D341Med (cell line): ENCODE results near the gene ZNF410.
"Not testable (repeated sequence)": the region's sequence is repeated elsewhere in the genome, so short reads cannot be mapped to it uniquely, and the experiment has no call there.

Source experiments
- DNase-seq: peaks from one replicate; pipeline ENCODE4 v3.0.0; 2012; ENCODE audit warnings: low spot score

ZNF410 gene

DNA sequence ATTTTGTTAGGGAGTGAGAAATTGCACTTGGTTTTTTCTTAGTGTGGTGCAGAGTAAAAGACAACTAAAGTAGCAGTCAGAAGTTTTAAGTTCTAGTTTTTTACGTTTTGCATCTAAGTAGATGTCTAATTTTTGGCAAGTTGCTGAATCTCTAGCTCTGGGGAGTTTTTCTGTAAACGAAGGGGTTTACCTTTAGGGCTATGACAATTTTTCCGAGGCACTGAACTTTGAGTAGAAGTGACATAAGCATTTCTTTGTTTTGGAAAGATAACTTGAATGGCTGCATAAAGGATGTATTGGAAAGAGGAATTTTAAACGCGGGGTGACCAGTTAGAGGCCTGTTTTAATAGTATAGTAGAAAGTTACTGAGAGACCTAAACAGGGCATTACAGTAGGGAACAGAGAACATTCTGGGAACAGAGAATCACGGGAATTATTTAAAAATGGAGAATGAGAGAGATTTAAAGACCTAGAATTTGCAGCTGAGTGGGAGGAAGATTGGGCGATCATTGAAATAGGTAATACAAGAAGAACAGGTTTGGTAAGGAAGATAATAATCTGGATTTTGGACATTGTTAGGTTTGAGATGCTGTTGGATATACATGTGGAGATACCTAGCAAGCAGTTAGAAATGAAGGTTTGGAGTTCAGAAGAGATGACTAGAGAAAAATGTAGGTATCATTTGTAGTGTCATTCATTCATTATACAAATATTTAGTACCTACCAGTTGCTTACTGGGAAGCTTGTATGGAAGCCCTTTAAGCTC is 1.2 kb downstream of the ZNF410 start:
- no peak for DNase-seq

DNA sequence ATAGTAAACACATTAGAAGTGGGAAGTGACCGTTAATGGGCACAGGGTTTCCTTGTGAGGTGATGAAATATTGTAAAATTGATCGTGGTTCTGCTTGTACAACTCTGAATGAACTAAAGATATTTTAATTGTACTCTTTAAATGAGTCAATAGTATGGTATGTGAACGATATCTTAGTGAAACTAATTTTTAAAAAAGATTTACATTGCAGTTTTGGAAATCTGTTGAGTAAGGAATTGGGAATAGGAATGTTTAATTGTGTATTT is 1.7 kb downstream of the ZNF410 start:
- DNase-seq, result no peak

DNA sequence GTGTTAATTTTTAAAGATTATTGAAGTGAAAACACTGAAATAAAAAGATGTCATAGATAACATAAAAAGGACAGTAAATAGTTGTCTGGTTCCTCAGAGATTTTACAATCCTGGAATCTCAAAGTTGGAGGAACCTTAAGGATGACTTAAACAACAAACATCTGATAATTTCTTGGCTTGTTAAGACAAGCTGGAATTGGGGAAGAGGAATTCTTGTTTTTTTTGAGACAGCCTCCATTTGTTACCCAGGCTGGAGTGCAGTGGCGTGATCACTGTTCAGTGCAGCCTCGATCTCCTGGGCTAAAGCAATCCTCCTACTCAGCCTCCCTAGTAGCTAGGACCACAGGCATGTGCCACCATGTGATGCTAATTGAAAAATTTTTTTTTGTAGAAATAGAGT is 2.3 kb downstream of the ZNF410 start:
- DNase-seq, result no peak

DNA sequence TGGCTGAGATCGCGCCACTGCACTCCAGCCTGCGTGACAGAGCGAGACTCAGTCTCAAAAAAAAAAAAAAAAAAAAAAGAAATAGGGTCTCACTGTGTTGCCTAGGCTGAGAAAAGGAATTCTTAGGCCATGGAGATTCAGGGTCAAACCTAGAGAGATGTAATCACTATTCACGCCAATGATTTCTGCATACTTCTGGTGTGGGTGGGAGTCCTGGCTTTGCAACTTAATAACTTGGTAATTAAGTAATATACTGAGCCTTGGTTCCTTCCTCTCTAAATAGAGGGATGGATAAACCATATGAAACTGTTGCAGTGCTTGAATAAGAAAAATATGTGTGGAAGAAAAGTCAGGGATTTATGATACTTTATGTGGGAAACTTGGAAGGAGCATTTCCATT is 2.7 kb downstream of the ZNF410 start:
- DNase-seq, result no peak

DNA sequence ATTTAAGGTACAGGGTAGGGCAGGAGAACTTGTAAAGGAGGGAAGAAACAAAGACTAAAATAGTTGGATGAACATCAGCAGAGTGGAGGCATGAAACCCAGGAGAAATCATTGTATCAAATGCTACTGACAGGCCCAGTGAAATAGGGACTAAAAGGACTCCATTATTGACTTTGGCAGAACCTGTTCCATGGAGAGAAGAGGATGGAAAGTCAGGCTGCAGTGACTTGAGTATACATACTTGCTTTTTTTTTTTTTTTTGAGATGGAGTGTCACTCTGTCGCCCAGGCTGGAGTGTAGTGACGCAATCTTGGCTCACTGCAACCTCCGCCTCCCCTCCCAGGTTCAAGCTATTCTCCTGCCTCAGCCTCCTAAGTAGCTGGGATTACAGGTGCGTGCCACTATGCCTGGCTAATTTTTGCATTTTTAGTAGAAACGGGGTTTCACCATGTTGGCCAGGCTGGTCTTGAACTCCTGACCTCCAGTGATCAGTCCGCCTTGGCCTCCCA is 7.6 kb downstream of the ZNF410 start:
- DNase-seq, result not testable (repeated sequence)

DNA sequence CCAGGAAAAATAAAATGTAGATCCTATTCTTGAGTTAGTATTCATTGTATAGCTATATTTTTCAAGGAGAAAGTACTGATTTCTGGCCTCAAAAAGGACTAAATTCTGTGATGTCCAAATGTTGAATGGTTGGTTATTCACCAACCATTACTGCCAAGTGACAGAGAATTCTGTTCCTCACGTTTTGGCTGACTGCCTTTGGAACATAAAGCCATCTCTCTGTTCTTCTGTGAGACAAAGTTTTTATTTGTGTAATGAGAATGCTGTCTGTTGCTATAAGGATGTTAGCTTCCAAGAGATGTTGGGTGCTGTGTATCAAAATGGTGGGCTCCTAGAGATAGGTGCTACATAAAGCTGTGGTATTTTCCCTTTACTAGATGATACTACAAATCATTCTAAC is 9.3 kb downstream of the ZNF410 start:
- DNase-seq, result no peak

DNA sequence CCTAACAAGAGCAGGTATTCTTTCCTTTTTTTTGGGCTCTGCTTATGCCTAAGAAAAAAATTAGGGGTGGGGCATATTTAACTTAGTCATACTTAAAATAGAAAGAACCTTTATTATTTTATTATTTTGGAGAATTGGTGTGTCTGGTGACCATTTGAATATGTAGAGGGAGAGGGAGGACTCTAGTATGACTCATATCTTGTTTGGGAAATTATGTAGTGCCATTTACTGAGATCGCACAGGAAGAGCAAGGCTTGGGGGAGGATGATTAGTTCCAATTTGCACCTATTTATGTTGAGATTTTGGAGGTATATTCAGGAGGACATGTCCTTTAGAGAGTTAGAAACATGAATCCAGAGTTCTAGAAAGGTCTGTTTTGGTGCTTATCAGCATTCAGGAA is 9.9 kb downstream of the ZNF410 start:
- no peak for DNase-seq

DNA sequence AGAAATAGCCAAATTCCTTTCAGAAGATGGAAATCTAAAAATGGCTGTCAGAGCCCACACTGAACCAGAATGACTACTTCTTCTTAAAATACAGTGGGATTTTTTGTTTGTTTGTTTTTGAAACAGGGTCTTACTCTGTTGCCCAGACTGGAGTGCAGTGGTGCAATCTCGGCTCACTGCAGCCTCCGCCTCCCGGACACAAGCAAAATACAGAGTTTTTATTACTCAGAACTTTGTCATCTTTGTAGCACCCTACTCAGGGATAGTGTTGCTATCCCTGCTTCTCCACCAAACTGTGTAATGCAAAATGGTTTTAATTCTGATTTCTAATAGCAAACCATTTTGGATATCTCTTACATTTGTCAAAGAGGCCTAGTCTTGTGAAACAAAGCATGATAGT is 16.4 kb downstream of the ZNF410 start:
- no peak for DNase-seq

DNA sequence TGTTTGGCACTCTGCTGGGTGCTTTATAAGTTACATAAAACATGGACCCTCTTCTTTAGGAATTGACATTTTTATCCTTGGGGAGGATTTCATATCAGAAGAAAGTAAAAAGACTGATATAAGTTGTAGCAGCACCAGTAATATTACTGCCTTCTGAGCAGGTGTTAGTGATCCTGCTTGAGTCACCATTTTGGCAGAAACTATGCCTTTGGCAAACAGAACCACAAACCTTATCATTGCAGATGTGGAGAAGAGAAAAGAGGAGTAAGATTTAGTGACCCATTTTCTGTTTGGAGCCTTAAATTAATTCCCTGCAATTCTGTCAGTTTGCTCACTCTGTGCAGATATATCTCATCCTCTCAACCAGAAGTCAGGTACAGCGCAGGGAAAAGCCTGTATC is 23.0 kb downstream of the ZNF410 start:
- no peak for DNase-seq

DNA sequence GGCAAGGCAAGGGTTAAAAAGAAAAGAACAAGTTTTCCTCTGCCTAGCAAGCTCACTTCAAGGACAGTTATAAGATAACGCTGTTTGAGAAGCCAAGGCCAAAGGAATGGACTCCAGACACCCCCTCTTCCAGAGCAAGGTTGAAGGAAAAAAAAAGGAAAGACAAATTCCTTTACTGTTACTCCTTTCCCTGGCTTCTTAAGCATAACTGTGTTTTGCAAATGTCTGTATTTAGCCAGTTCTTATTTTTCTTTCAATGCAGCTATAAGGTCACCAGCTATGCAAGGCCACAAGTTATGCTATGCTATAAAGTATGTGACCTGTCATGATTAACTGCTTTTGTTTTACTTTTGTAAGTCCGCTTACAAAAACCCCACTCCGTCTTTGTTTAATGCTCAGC is 26.6 kb downstream of the ZNF410 start:
- DNase-seq, result no peak

DNA sequence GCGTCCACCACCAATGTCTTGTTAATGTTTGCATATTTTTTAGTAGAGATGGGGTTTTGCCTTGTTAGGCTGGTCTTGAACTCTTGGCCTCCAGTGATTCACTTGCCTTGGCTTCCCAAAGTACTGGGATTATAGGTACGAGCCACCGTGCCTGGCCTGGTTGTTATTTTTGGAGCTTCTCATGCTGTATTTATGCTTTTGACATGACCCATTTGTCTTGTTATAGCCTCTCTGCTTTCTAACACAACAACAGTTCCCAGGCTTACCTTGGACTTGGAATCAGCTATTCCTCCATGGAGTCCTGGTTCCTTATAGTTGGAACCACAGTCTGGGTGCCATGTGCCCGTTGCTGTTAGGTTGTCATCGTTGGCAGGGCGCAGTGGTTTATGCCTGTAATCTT is 29.7 kb downstream of the ZNF410 start:
- no peak for DNase-seq

DNA sequence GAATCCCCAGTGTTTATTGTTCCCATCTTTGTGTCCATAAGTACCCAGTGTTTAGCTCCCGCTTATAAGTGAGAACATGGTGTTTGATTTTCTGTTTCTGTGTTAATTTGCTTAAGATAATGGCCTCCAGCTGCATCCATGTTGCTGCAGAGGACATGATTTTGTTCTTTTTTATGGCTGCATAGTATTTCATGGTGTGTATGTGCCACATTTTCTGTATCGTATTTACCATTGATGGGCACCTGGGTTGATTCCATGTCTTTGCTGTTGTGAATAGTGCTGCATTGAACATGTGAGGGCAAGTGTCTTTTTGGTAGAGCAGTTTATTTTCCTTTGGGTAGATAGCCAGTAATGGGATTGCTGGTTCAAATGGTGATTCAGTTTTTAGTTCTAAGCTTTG is 32.8 kb downstream of the ZNF410 start:
- DNase-seq, result not testable (repeated sequence)

DNA sequence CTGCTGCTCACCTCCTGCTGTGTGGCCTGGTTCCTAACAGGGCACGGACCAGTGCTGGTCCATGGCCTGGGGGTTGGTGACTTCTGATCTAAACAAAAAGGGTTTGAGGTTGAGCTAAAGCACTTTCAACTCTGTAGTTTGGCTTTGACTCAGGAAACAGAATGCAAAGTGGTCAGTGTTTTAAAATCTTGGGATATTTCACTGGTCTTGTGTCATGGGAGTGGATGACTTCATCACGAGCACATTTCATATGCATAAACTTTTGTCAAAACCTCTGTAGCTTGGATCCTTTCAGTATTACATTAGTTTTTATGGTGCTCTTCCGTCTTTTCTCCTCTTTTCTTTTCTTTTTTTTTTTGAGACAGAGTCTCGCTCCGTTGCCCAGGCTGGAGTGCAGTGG is 37.7 kb downstream of the ZNF410 start:
- DNase-seq, result no peak

DNA sequence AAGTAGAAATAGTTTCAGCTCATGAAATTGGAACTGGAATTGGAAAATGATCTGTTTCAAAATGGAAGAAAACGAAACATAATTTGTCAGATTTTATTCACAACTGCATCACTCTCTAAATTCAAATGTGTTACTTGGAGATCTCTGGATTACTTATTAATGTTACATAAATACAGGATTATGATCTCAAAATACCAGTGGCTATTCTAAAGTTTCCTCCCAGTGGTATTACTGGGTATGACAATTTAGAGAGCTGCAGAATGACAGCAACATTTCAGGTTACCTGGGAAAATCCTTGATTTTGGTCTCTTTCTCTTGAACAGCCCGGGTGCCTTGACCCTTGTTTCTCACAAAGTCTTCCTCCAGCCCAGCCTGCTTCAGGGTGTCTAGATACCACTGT is 49.0 kb downstream of the ZNF410 start:
- peak; percentile 51 for DNase-seq

DNA sequence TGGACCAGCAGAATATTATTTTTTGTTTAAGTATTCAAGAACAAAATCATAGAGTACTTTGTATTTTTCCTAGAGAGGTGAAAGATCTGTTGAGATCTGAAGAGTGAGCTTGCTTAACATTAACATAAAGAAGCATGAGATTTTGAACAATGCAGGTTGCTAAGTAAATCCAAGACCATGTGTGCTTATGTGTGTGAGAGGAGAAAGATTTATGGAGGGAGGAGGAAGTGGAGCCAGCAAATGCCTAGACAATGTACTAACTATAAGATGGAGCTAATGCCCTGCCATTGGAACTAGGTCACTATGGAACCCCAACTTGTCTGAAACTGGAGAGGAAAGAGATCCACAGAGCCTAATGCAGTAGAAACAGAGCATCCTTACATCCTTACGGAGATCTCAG is 49.9 kb downstream of the ZNF410 start:
- no peak for DNase-seq

DNA sequence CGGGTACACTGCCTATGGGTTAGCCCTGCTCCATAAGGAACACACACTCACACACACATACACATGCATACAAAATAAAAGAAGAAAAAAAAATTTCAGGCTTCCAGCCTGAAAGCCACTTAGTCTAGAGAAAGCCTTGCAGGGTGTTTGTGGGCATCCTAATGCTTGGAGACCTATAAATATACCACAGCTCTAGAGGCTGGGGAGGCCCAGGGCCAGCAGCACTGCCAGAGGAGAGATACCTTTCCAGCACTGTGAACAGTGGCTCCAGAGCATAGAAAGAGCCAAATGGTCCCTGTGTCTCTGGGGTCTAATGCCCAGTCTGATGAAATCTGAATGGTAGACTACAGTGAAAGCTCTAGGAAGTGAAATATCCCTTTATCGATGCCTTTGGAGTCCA is 50.4 kb downstream of the ZNF410 start:
- no peak for DNase-seq

DNA sequence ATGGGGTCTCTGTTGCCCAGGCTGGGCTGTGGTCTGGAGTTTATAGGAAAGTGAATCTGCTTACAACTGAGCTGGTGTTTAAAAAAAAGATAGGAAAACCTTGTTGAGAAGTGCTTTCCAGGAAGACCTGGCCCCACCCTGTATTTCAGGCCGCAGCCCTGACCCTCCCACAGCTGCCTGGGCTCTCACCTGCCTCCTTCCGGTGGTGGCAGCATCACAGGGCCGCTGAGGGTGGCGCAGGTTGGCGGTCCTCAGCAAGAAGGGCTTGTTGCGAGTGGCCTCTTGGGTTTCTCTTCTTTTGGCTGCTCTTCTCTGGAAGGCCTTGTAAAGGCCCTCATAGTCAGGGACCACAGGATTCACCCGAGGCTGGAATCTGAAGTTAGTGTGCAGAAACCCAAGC is 55.5 kb downstream of the ZNF410 start:
- DNase-seq, result no peak

DNA sequence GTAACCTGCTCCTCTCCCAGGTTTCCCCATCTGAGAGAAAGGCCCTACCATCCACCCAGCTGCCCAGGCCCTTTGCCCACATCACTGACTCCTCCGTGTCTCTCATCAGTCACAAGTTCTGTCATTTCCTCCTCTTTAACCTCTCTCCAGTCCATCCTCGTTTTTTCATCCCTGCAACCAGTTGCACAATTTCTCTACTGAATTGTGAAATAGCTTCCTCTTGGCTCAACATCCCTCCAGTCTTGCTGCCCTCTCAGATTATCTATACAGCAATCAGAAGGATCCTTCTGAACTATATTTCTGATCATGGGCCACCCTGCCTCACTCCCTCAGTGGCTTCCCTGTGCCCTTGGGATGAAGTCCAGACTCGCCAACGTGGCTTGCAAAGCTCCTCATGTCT is 56.4 kb downstream of the ZNF410 start:
- DNase-seq, result no peak

DNA sequence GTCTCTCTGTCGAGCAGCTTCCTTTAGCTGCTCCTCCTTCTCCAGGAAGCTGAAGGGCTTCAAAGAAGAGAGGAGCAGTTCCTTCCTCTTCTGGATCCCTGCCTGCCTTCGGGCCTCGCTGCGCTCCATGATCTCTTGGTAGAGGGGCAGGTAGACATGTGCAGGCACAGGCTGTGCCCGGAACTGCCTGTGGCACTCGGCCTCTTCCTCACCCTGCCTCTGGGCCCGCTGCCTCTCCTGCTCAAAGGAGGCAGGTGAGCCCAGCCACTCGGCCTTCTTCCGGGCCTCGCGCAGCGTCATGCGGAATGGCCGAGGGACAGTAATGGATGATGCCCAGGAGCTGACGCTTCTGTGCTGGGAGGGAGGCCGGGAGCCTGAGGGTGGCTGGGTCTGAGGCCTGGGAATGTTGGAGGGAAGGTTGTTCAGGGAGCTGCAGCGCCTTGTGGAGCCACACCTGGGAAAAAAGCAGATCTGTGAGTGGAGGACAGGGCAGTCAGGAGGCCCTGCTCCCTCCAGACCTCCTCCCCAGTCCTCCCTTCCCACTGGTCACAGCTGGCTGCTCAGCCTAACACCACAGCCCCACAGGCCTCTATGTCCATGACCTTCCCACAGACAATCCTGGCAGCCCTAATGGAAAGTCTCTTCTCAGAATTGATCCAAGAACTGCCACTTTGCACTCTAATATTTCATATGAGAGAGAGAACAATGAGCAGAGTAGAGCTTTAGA is 57.9 kb downstream of the ZNF410 start:
- no peak for DNase-seq

DNA sequence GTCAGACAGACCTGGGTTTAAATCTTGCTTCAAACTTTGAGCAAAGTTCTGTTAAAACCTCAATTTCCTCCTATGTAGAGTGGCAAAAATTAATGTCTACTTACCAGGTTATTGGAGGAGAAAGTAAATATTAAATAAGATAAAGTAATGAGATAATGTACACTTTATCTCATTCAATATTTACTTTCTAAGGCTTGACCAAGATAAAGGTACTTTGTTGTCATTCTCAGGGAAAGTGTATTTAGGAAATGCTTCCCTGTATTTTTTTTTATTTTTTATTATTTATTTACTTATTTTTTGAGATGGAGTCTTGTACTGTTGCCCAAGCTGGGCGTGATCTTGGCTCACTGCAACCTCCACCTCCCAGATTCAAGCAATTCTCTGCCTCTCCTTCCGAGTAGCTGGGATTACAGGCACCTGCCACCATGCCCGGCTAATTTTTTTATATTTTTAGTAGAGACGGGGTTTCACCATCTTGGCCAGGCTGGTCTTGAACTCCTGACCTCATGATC is 58.6 kb downstream of the ZNF410 start:
- DNase-seq, result no peak

DNA sequence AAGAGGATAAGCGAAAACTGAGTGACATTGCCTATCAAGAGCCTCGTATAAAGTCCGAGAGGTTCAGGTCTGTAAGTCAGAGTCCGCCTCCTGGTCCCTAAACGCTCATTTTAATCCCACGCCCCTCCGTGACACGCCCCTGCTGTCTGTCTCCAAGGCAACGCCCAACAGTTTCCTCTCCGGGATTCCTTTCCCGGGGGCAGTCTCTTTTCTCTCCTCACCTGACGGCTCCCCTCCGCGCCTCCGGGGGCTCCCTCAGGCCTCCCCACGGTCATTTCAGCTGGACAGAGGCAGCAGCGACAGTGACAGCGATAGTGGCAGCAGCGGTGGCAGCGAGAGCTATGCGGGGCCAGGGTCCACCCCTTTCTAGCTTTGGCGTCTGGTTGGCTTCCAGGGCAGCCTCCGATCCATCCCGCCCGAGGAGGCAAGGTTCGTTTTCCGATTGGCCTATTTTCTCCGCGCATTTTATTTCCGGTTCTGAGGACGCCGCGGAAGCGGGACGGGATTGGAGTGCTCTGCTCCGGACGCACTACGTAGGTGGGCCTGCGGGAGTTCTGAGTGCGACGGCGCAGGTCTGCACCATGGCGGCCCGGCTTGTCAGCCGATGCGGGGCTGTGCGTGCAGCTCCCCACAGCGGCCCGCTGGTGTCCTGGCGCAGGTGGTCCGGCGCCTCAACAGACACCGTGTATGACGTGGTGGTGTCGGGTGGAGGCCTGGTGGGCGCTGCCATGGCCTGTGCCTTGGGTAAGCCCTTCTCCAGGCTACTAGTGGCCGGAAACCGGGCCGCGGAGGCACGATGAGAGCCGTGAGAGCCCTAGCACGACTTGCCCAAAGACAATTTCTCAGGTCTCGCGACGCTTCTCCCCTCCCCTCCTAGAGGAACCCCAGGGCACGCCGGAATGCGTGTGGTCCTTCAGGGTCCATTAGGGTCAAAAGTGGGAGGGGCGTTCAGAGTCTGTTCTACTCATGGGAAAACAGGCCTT is 63.4 kb downstream of the ZNF410 start, which contains the start of the genes COQ6 and FAM161B:
Gene COQ6 (plus strand): TSS at position 551 of the 983 bp plus-strand sequence. CDS start 31 bp downstream, at position 582.
Gene FAM161B (minus strand): TSS at position 343 of the 983 bp plus-strand sequence. CDS start 68 bp downstream, at position 275.
- DNase-seq, result peak; percentile 93

DNA sequence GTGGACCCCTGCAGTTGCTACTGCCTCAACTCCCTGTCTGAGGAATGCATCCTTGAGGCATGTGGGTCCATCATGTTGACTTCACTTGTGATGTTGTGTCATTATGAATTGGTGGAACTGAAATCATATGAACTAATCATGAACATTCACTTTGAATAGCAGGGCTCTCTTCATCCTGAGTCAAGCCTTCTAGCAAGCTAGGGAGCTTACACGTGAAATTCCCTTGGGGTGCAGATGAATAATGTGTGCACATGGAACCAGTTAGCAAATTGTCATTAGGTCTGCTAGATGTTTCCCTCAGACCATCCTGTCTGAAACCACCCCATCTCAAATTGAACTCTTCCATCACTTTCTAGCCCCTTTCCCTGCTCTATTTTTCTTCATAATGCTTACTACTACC is 67.1 kb downstream of the ZNF410 start:
- no peak for DNase-seq
